GM19043 (cell line): ENCODE results near the gene CRIM1.

Experiments
- ATAC-seq: cut with Tn5 transposase; IDR thresholded peaks from one replicate; pipeline ENCODE4 v1.9.1; 2021; ENCODE audit warnings: low read depth; ENCODE audit not compliant: unreplicated experiment

The CRIM1 gene

DNA sequence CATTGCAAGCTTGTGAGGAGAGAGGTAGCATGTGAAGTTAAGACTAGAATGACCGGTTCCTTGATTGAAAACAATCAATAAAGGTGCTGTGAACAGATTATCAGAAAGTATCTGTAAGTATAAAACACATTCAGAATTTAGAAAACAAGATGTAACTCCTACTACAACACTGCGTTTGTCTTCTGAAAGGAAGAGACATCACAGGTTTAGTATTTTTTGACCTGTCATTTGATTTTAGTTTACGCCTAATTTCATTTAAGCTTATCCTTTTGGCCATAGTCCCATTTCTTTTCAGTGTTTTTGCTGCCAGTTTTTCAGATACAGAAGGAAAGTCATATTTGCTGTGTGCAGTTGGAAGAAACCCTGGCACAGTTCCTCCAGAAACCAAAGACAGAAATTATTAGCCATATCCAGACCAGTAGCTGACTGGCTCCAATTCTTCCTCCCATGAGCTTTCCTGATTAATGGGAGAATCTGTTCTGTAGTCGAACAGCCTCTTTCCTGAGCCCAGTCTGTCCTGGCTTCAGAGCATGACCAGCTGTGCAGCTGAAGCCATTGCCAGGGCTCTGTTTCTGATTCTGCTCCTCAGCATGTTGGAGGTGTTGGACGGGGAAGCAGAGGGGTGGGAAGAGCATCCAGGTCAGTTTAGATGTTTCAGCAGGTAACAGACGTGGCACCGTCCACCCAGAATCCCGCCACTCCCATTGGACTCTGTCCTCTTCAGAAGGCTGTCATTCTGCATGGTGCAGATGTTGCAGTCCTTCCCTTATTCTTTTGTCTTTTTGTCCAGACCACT, 61.0 kb downstream of the CRIM1 start:
- no peak for ATAC-seq

DNA sequence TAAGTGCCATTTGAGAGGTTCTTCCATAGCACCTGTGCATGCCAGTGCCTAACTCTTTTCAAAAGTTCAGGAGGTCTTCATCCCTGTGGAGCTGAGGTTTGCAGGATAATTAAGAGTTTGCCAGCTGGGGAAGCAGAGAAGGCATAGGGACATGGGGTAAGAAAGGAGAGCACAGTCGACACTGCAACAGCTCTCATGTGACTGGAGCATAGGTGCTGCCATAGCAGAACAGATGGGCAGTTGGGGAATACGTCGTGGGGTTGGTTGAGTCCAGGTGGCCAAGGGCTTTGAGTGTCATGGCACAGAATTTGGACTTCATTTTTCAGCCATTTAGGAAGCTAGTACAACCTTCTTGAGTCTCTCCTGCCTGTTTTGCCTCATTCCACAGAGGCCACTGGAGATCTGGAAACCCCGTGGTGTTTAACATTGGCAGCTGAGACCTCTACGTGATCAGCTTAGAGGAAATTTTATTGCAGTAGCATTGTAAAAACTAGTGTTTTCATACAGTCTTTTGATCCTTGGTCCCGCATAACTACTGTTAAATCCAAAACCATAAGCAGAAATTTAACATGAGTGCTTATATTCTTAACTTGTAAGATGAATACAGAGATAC, 65.1 kb downstream of the CRIM1 start:
- ATAC-seq, result no peak

DNA sequence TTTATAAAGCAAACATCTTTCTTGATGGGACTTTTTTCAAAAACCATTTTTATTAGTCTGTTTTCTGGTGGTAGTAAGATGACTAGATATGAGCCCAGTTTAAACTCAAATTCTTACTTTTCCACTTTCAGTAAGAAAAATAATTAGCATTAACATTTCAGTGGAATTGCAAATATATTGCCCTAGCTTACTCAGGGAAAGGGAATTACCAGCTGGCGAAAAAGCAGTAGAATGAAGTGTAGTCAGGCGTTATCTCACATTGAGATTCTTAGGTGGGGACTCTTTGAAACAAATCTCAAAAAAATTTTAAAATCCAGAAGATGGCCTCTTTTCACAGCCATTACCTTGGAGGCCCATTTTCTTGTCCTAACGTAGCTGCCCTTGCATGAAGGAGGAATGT, 65.8 kb downstream of the CRIM1 start:
- no peak for ATAC-seq

DNA sequence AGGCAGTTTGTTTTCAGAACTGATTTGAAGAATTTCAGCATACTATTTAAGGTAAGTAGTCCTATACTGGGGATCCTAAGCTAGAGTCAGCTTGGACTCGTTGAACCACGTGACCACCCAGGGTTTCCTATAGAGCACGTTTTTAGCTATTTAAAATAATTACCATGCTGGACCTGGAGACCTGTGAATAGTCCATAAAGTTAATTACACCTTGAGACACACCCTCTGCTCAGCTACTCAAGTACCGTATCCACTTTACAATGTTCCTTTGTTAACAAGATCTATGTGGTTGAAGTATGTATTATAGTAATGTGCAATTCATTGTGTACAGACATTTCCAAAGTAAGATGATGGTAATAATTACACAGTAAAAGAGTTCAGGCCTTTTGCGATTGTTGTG, 67.6 kb downstream of the CRIM1 start:
- no peak for ATAC-seq

DNA sequence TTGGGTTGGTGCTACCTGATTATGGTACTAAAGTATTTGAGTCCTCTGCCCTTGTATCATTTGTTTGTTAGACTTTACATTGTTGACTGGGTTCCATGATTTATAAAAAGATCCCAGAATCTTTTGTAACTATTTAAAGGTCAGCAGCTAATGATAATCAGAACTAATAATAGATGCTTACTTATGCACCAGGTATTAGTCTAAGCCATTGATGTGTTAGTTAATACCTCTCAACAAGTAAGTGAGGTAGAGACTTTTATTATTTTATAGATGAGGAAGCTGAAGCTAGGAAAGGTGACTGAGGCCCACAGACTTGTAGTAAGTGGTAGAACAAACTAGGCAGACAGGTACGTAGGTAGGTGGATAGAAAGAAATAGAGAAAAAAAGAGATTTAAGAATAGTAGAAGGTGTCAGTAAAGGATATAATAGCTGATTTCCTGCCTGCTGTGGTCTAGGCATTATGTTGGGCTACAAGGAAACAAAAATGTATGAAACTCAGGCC, 68.1 kb downstream of the CRIM1 start:
- ATAC-seq, result no peak

DNA sequence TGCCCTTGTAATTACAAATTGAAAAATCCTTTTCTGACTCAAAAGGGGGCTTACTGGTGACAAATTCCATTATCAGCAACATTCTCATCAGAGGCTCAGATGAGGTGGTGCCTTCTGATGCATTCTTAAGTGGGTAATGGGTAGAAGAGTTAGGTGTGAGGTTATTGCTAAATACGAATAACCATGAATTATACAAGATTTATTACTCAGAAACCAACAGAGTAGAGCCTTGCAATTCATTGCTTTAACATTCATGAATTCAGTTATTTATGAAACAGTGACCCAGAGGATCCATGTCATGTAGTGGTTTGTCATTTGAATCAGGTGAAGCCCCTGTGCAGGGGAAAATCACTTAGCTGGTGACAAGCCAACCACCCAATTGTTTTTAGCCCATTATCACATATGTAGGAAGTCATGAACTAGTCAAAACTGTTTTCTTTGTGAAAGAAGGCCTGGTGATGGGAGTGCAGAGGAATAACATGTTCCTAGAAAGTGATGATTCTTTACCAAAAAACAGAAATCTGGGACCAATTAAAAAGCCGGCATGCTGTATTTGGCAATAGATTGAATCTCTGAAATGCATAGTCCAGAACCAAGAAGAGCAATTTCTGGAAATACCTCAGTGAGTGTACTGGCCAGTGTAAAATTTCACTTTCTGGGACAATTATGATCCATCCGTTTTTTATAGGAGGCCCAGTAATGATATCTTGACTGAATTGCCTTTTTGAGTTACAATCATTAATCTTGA, 70.2 kb downstream of the CRIM1 start:
- no peak for ATAC-seq

DNA sequence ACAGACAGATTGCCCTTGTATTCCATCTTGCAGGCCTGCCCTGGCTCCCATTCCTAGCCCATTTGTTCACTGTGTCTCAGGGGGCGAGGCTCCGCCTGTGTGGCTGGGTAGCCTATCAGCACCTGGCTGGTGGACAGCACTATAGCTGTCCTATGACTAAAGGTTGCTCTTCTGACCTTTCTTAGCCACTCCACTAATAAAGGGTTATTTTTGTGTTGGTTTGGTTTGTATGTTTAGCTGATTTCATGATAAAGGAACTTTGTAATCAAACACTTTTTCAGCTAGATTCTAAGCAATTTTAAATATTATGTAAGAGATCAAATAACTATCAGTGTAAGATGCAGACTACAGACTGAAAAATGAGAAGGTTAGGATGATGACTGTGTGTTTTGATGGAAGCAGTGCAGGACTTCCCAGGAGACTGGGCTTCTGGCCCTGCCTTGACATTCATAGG, 72.2 kb downstream of the CRIM1 start:
- no peak for ATAC-seq

DNA sequence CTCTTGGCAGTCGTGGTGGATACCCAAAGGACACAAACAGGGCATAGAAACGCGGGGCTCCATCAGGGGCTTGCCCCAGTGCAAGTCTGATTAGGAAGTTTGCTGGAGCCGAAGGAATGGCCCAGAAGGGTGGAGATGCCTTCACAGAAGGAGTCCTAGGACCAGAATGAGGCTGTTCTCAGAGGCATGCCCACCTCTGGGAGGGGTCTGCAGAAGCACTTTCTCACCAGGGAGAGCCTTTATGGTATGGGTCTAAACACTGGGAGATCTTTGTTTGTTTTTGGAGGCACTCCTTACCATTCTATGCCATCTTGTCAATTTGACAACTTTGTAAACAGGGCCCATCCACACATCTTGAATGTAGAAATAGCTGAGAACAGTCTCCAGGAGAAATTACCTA, 75.0 kb downstream of the CRIM1 start:
- no peak for ATAC-seq

DNA sequence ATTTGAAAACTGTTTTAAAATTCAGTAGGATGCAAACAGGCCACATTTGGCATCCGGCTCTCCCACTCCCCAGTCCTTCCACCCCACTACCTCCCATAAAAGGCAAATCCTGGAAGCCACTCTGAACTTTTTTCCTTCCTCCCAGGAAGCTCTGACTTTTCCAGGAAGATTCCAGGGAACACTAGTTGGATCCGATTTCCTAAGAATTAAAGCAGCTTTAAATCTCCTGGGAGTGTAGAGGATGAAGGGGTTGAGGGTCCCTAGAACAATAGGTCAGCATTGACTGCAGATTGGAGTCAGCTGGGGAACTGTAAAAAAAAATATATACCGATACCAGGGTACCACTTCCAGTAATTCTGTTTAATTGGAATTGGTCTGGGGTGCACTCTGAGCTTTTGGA, 76.9 kb downstream of the CRIM1 start:
- no peak for ATAC-seq

DNA sequence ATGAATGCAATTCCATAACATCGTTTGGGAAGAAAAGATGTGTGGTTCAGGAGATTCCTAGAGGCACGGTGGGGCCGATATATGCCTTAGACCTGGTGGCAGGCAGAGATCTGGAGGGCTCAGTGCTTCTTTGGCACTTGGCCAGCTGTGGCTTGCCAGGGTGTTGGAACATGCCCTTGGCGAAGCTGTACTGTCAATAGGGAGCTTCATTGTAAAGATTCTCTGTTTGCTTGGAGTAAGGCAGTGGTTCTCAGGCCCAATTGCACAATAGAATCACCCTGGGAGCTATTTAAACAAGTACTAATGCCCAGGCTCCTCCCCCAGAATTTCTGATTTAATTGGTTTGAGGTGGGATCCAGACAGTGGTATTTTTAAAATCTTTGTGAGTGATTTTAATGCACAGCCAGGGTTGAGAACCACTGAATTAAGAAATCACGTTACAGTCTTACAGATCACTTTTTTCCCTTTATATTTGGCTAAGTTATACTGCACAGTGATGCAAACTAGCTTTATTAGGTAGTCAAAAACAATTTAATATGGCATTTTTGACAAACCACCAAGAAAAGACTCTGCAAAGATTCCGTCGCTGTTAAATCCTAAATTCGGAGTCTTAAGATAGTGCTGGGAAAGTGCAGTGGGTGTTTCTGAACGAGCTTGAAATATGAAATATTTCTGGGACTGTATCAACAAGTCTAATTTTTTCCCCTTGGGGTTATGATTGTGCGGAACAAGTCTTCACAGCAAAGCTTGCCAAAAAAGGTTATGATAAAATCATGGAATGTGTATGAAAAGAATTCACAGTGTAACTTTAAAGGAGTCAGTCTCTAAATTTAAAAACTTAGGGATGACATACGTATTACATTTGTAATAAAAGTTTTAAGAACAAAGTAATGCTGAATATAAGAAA, 78.0 kb downstream of the CRIM1 start:
- no peak for ATAC-seq

DNA sequence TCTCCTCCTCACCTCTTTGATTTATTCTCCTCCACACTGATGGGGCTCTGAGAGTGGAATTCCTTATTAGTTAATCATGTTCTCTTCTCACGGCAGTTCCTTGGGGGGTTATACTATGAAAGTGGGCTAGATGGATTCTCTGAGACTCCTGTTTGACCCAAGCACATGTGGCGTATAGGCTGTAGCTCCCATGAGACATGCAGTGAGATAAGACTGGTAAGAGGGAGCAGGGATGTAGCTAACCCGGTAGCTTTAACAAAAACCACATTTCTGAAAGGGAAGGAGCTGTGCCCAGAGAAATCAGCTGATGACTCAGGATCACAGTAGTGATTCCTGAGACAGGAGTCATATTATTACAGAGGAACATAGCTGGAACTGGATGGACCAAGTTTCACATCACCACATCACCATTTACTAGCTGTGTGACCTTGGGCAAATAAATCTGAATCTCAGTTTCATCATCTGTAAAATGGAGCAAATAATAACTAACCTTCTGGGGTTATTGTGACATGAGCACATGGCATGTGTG, 82.9 kb downstream of the CRIM1 start:
- ATAC-seq, result no peak

DNA sequence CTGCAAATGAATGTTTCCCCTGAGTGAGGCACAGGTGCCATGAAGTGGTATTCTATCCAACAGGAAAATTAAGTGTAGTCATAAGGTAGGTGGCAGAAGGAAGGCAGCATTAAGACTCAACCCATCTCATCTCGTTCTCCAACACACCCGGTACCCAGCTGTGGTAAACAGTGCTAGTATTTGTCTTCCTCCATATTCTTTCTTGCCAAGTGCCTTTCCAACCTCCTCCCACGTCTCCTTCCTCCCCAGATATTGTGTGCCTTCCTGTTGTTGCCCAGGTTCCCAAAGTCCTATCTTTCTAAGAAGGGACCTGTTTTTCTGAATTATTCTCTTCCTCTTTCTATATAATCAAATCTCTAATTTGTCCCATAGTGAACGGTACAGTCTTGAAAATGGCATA, 83.5 kb downstream of the CRIM1 start:
- ATAC-seq, result no peak

DNA sequence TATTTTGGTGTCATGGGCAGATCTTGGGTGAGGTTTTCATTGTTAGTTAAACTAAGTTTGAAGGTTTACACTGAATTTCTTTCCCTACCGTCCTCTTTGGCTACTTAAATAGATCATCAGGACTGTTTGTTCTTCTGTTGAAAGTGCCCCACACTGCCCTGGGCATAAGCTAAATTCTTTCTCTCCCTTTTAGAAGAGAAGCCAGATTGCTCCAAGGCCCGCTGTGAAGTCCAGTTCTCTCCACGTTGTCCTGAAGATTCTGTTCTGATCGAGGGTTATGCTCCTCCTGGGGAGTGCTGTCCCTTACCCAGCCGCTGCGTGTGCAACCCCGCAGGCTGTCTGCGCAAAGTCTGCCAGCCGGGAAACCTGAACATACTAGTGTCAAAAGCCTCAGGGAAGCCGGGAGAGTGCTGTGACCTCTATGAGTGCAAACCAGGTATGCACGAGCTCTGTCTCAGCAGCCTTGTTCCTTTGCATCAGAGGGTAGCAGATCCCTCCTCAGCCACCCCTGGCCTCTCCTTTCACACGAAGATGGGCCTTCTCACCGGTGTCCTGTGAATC, 85.6 kb downstream of the CRIM1 start:
- no peak for ATAC-seq

DNA sequence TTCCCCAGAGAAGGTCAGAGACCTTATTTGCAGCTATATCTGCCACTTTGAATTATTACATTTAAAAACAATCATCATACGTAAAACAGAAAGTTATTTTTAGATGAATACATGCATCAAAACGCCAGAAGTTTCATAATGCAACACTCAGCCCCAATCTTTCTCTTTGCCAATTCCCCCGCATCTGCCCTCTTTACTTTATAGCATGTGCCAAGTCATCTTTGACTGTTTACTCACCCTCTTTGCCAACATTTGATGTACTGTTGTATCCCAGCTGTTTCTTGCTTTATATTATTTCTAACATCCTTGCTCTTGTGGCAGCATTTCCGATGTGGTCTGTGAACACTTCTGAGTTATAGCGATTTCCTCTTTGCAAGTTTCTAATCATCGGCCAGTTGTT, 86.2 kb downstream of the CRIM1 start:
- no peak for ATAC-seq

DNA sequence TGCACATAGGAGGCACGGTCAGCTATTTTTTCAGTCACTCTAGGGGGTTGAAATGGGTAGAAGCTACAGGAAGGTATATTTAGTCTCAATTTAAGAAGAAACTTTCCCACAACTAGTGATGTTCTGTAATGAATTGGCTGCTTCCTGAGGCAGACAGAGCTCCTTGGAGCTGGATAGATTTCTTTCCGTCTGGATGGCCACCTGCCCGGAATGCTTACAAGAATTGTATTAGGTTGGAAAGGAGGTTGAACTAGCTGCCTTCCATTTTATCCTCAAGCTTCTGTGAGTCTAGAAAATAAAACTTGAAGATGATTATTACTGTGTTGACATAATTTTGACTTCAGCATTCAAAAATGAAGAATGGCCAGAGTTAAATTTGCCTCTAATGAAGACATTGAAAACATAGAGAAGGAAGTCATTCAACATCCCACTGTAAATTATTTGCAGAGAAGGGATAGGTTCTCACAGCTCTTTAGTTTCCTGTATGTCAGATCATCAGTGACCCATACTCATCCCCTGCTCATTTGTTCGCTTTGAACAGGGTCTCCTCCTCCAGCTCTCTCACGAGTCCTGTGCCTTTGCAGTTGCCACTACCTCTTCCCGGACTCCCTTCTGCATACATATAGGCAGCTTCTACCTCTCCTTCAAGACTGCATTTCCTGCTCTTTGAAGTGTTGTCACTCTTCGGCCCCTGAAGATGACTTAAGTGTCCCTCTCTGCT, 88.8 kb downstream of the CRIM1 start:
- no peak for ATAC-seq

DNA sequence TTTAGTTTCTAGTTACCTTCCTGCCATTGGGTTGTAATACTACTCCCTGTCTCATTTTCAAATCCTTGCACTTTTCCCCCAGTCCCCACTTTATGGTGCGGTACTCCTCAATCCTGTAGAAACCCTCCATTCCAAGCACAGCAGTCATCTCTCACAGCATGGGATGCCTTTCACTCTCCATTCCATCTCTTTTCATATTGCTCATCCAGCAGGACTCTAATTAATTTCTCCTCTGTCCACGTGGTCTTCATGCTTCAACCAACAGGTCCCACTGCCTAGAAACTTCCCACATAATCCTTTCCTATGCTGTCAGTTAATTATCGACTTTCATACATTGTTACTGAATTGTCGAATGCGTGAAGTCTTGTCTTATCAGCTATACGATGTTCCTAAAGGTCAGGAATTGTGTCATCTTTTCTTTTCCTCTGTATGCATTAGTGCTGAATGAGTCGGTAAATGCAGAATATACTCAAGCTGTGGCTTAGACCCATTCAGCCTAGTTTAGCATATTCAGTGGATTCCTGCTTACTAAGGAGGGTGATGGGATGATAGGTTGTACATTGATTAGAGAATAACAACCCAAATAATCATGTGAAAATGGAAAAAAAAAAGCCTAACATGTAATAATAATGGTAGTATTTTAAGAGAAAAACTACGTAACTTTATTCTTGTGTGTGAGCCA, 89.7 kb downstream of the CRIM1 start:
- ATAC-seq, result no peak

DNA sequence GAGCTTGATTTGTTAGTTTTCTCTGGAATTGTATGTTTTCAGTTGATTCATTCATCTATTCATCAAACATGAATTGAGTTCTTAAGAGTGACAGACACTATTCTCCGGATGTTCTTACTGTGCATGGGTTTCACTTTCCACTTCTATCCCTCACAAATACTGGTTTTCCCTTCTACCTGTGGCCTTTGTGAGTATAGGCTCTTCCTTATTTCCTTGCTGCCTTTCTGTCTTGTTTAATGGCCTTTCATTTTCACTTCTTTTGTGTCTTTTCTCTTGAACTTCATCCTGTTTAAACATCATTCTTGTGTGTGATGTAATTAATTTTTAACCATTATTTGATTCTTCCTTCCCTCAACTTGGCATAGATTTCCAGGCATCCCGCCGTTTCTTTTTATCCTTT, 90.7 kb downstream of the CRIM1 start:
- ATAC-seq, result no peak

DNA sequence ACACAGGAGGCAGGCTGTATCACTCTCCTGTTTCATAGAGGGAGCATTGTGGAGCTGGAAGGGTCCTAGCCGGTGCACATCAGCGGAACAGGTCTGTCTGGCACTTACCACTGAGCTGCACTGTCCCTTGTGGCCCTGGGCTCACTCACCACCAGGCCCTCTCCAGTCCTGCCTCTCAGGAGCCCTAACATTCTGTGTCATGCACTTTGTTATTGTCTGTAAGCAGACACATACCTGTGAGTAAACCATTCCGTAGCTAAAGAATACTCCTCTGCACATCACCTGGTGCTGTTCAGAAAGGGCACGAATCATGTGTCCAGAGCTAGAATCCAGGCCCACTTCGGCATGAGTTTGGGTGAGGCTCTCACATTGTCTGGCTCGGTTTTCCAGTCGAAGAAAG, 93.6 kb downstream of the CRIM1 start:
- ATAC-seq, result no peak

DNA sequence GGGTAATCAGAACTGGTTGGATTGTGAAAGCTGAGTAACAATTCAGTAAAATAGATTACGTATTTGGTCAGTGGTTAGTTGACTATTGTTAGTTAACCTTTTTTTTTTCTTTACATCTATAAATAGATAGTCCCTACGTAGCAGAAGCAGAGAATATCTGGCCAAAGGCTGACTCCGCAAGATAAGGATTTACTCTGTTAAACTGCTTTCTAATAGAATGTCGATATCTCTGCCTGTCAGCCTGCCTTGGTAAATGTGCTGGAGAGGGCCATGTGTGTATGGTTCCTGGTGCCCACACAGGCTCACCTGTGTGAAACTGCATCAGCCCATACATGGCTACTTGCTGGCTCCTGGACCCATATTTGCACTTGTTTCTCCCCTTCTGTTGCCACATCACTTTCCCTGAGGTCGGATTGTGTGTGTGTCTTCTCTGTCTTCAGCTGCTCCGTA, 94.4 kb downstream of the CRIM1 start:
- no peak for ATAC-seq
